C4-2B (cell line): ENCODE measurements around the gene PDE6A.

Experiments used
- CTCF ChIP-seq: fragments of 450-650 bp; conservative IDR thresholded peaks from 2 replicates; pipeline ENCODE4 v1.5.1; 2017; ENCODE audit warnings: mild to moderate bottlenecking
- ZFX ChIP-seq: fragments of 450-650 bp; IDR thresholded peaks from 2 replicates; pipeline ENCODE4 v1.6.1; 2017

- TF ChIP-seq CTCF (no peak), ZFX (no peak)
These were observed 29.0 kb downstream of the PDE6A start for GRCh38 chr5:149915392-149916260.
